ENCODE measurements around the gene RASSF5. TPM values are rescaled to one million over a fixed set of nuclear protein-coding genes. Genes with fewer than 3 reads are reported as not detected.

Gene RASSF5, protein sequence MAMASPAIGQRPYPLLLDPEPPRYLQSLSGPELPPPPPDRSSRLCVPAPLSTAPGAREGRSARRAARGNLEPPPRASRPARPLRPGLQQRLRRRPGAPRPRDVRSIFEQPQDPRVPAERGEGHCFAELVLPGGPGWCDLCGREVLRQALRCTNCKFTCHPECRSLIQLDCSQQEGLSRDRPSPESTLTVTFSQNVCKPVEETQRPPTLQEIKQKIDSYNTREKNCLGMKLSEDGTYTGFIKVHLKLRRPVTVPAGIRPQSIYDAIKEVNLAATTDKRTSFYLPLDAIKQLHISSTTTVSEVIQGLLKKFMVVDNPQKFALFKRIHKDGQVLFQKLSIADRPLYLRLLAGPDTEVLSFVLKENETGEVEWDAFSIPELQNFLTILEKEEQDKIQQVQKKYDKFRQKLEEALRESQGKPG
- 7.8 TPM for total RNA-seq
- long read RNA-seq, transcript RASSF5-201 (5 exons, 3,496 nt) = major isoform, 17 of 29 reads
- long read RNA-seq, transcript RASSF5-202 (6 exons, 2,064 nt) = minor isoform, 7 of 29 reads
- long read RNA-seq, partial matches to known transcripts = 0 of 29 reads
- long read RNA-seq, other reads (novel, unspliced or antisense) = 4 of 29 reads

DNA sequence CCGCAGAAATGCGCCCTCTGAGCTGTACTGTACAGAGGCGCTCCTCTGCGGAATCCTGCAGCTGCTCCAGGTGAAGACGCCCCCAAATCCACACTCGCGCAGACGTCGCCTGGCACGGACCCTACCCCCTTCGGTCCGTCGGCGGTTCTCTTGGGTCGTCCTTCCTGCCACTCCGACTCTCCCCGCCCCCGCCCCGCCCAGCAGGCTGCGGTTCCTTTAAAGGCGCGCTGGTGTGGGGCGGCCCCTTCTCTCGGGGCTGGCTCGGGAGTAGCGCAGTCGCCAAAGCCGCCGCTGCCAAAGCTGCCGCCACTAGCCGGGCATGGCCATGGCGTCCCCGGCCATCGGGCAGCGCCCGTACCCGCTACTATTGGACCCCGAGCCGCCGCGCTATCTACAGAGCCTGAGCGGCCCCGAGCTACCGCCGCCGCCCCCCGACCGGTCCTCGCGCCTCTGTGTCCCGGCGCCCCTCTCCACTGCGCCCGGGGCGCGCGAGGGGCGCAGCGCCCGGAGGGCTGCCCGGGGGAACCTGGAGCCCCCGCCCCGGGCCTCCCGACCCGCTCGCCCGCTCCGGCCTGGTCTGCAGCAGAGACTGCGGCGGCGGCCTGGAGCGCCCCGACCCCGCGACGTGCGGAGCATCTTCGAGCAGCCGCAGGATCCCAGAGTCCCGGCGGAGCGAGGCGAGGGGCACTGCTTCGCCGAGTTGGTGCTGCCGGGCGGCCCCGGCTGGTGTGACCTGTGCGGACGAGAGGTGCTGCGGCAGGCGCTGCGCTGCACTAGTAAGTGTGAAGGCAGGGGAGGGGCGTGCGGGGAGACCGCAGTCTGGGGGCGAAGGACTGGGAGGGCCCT is at the start of gene RASSF5:
Gene RASSF5 (plus strand): TSS at position 248 of the 846 bp plus-strand sequence. CDS start 72 bp downstream, at position 320.
- Histone ChIP-seq H3K36me3 (no peaks in the 10 kb centered on the region), H3K27me3 (ENCODE audit: low read depth) (peaks cover 26% of the 10 kb centered on the region), H3K9me3 (replicated peaks) (no peaks in the 10 kb centered on the region), H3K4me3 (peak within 1 kb of the TSS; percentile 79), H3K4me1 (peaks cover 56% of the 10 kb centered on the region), H3K27ac (replicated peaks) (no peak within 1 kb of the TSS)
- DNase-seq = peak; percentile 86
- TF ChIP-seq, protein P1, sequence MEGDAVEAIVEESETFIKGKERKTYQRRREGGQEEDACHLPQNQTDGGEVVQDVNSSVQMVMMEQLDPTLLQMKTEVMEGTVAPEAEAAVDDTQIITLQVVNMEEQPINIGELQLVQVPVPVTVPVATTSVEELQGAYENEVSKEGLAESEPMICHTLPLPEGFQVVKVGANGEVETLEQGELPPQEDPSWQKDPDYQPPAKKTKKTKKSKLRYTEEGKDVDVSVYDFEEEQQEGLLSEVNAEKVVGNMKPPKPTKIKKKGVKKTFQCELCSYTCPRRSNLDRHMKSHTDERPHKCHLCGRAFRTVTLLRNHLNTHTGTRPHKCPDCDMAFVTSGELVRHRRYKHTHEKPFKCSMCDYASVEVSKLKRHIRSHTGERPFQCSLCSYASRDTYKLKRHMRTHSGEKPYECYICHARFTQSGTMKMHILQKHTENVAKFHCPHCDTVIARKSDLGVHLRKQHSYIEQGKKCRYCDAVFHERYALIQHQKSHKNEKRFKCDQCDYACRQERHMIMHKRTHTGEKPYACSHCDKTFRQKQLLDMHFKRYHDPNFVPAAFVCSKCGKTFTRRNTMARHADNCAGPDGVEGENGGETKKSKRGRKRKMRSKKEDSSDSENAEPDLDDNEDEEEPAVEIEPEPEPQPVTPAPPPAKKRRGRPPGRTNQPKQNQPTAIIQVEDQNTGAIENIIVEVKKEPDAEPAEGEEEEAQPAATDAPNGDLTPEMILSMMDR (IDR thresholded peaks at IDR 0.05; ENCODE audit: borderline replicate concordance) = no peak
- intact Hi-C loops (cut with micrococcal nuclease) = no loop called here

DNA sequence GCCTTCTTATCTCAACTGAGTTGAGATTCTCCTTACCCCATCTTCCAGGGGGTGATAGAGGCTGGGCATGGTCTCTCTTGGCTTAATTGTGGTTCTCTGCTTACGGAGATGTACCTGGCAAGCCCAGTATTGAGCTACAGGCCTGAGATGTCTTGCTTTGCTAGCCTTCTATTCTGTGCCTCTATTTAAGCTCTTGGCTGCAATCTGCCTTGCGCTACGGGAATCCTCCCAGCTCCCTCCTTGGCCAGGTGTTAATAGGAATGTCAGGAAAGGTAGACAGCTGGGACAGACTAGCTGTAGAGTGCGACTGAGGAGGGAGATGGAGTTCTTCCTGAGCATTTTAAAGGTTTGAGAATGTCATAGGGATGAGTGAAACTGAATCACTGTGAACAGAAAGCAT is 47.6 kb upstream of the RASSF5 start:
- intact Hi-C loops (cut with micrococcal nuclease) = no loop called here
- TF ChIP-seq, protein P1 (IDR thresholded peaks at IDR 0.05; ENCODE audit: borderline replicate concordance) = no peak
- no peaks in the 10 kb centered on the region for H3K27me3 ChIP-seq (ENCODE audit: low read depth)
- H3K4me3 ChIP-seq = no peak overlapping the region
- peak overlapping the region; percentile 82 for H3K27ac ChIP-seq (replicated peaks)
- peaks cover 13% of the 10 kb centered on the region for H3K36me3 ChIP-seq
- H3K9me3 ChIP-seq (replicated peaks) = no peaks in the 10 kb centered on the region
- peaks cover 54% of the 10 kb centered on the region for H3K4me1 ChIP-seq
- DNase-seq = no peak

DNA sequence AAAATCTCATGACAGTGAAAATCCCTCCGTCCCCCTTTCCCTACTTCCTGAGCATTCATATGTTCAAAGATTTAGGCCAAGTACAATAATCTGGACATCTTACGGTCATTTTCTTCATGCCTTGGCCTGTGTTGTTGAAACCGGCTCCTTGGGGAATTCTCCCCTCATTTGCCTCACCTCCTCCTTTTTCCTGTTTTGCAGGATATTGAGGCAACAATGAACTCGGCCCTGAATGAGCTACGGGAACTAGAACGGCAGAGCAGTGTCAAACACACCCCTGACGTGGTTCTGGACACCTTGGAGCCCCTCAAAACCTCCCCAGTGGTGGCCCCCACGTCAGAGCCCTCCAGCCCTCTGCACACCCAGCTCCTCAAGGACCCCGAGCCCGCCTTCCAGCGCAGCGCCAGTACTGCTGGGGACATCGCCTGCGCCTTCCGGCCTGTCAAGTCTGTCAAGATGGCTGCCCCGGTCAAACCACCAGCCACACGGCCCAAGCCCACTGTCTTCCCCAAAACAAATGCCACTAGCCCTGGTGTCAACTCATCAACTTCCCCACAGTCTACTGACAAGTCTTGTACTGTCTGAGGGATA is 46.4 kb upstream of the RASSF5 start:
- Histone ChIP-seq H3K27me3 (ENCODE audit: low read depth) (no peaks in the 10 kb centered on the region), H3K4me1 (peaks cover 46% of the 10 kb centered on the region), H3K27ac (replicated peaks) (peak overlapping the region; percentile 82), H3K36me3 (peaks cover 7% of the 10 kb centered on the region), H3K9me3 (replicated peaks) (no peaks in the 10 kb centered on the region), H3K4me3 (no peak overlapping the region)
- intact Hi-C loops (cut with micrococcal nuclease) = no loop called here
- TF ChIP-seq, protein P1 (IDR thresholded peaks at IDR 0.05; ENCODE audit: borderline replicate concordance) = no peak
- no peak for DNase-seq

DNA sequence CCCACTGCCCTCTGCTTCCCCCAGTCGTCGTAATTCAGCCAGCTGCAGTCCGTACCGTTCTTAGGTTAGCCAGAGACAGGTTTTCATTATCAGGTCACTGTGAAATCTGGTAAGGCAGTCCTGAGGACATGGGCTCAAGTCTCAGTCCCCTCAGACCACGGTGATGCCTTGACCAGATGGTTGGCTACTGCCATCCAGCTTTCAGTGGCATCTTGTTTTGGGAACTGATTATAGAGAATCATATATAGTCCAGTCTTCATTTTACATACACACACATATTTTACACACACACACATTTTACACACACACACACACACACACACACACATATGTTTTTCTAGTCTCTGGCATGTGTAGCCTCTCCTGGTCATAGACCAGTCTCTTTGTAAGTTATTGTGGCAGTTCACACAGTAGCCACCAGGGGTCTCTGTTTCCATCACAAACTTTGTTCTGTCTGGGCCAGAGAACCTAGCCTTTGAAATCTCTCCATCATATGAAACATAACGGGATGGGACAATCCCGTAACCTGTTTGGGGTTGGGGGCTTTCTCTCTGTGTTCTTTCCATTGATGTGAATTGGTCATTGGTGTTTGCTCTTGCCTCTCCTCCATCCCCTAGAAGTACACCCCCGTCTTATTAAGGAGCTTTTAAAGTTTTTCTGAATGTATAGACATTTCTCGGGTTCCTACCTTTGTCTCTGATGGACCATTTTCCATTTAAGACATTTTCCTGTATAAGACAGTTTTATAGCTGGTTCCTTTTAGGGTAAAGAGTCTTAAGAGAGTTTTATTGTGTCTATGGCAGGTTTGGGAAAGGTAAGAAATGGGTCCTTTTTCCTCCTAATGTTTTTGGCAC is 45.5 kb upstream of the RASSF5 start:
- TF ChIP-seq, protein P1 (IDR thresholded peaks at IDR 0.05; ENCODE audit: borderline replicate concordance) = peak; percentile 86
- peaks cover 37% of the 10 kb centered on the region for H3K4me1 ChIP-seq
- H3K4me3 ChIP-seq = no peak overlapping the region
- DNase-seq = no peak
- peaks cover 7% of the 10 kb centered on the region for H3K36me3 ChIP-seq
- peaks cover 4% of the 10 kb centered on the region for H3K27me3 ChIP-seq (ENCODE audit: low read depth)
- no peaks in the 10 kb centered on the region for H3K9me3 ChIP-seq (replicated peaks)
- H3K27ac ChIP-seq (replicated peaks) = peak overlapping the region; percentile 82
- intact Hi-C loops (cut with micrococcal nuclease) = no loop called here

Measured in left ventricle myocardium inferior (tissue), 1 donor.